ENCODE results near the gene FOXA1. TPM values are rescaled to one million over a fixed set of nuclear protein-coding genes. Genes with fewer than 3 reads are reported as not detected.

Gene FOXA1
- total and polyA plus RNA-seq, 2 of the 4 experiments (the other 2 are of a cell fraction): 0.18 to 0.31 TPM

- Histone ChIP-seq H2BK15ac (ENCODE audit: low read depth, low read length) (no peak overlapping the region), H3K27me3 (ENCODE audit: control insufficient read depth, insufficient read depth, low read length) (peaks cover 91% of the 10 kb centered on the region), H3K9me1 (ENCODE audit: insufficient read depth, low read length) (no peaks in the 10 kb centered on the region), H3K23ac (ENCODE audit: low read depth, low read length) (no peak overlapping the region), H2BK5ac (ENCODE audit: low read depth, low read length, poor library complexity, severe bottlenecking) (no peak overlapping the region), H3K4me2 (ENCODE audit: low read depth, low read length) (no peak overlapping the region), H3K4me3 (ENCODE audit: insufficient read depth, low read depth, low read length) (no peak overlapping the region), H3K79me1 (ENCODE audit: low read depth in 1 of 2, low read length in 2 of 2) (no peaks in the 10 kb centered on the region), H3K18ac (ENCODE audit: low read depth, low read length) (no peak overlapping the region), H2AK5ac (ENCODE audit: low read depth, low read length) (no peak overlapping the region), H3K27ac (ENCODE audit: insufficient read depth, low read length) (no peak overlapping the region), H3K4me1 (ENCODE audit: control insufficient read depth, insufficient read depth, low read length) (peaks cover 2% of the 10 kb centered on the region; the same call in 1 of the 2 replicates), H4K91ac (ENCODE audit: insufficient read depth, low read depth, low read length) (no peak overlapping the region), H2AK9ac (replicated peaks; ENCODE audit: low read depth, low read length, poor library complexity) (no peak overlapping the region), H2BK120ac (ENCODE audit: low read depth, low read length) (no peak overlapping the region), H3K4ac (ENCODE audit: low read depth, low read length) (no peak overlapping the region), H4K20me1 (ENCODE audit: insufficient read depth, low read length) (no peaks in the 10 kb centered on the region), H3K36me3 (ENCODE audit: control insufficient read depth, insufficient read depth, low read length) (no peaks in the 10 kb centered on the region), H3K9ac (ENCODE audit: low read depth, low read length) (no peak overlapping the region), H3K14ac (replicated peaks; ENCODE audit: low read depth, low read length) (no peak overlapping the region), H3K56ac (ENCODE audit: extremely low read depth, insufficient read depth, low read length) (no peak overlapping the region), H4K8ac (ENCODE audit: low read depth in 2 of 2, low read length in 2 of 2) (no peak overlapping the region), H4K5ac (ENCODE audit: low read depth, low read length) (no peak overlapping the region), H3K9me3 (ENCODE audit: control insufficient read depth, insufficient read depth, low read length) (peaks cover 25% of the 10 kb centered on the region), H2BK20ac (ENCODE audit: low read depth, low read length) (no peak overlapping the region), H2AFZ (replicated peaks; ENCODE audit: low read length, poor library complexity) (no peak overlapping the region)
- DNase-seq: no peak
- ChIA-PET POLR2A (ENCODE audit: unreplicated experiment) (no interaction called here), CTCF (no interaction called here)
- intact Hi-C loops (cut with micrococcal nuclease): no loop called here
- BruUV-seq (replicated peaks): no TSS peak
- WGBS, 2 experiments (ENCODE audit: extremely low coverage in 2 of 2, insufficient read length in 1 of 2): 25% methylated on average over 4 of the region's 24 CpGs; no CpG with 5 or more reads in 1 of the 2 experiments
- ATAC-seq (ENCODE audit: low read depth): no peak
- dilution Hi-C loops (cut with HindIII; ENCODE audit: low sequenced_read_pairs, unreplicated experiment): no loop called here
- in situ Hi-C loops (cut with MboI; ENCODE audit: low sequenced_read_pairs): no loop called here
- no peak for TF ChIP-seq CTCF (conservative IDR thresholded peaks at IDR 0.05; ENCODE audit: low read depth, low read length)
- no peak for TF ChIP-seq MXI1 (IDR thresholded peaks at IDR 0.05; ENCODE audit: borderline replicate concordance, low read depth, low read length)
- TF ChIP-seq SMC3 (IDR thresholded peaks at IDR 0.05; ENCODE audit: low read depth, low read length): no peak
- TF ChIP-seq POLR2A (IDR thresholded peaks at IDR 0.05; ENCODE audit: low read depth, low read length): no peak
Measured at GRCh38 chr14:37602605-37603453, 7.8 kb upstream of the FOXA1 start.
